Astrocyte (in vitro differentiated cells and primary cell): ENCODE results near the gene PLXND1. TPM values are rescaled to one million over a fixed set of nuclear protein-coding genes. Genes with fewer than 3 reads are reported as not detected.
"Not testable (repeated sequence)": the region's sequence is repeated elsewhere in the genome, so short reads cannot be mapped to it uniquely, and the experiment has no call there.

Source experiments
- DNase-seq: peaks from one replicate; pipeline ENCODE4 v3.0.0-alpha.2; 2010; ENCODE audit warnings: low read depth
- FAIRE-seq: peaks from 2 replicates; lab custom pipeline; 2011; peaks lifted over from hg19 to GRCh38; lab: Jason Lieb, UNC
- H2AFZ ChIP-seq: 2 replicates; pipeline ENCODE4 v1.6.0; 2012; ENCODE audit warnings: low read depth, low read length, inconsistent platforms
- H3K27ac ChIP-seq: 2 replicates; pipeline ENCODE4 v1.5.1; 2011; ENCODE audit warnings: low read depth, low read length, inconsistent platforms
- H3K27me3 ChIP-seq: 2 replicates; pipeline ENCODE4 v1.6.0; 2011; ENCODE audit warnings: low read length, inconsistent platforms; ENCODE audit not compliant: insufficient read depth
- H3K36me3 ChIP-seq: 2 replicates; pipeline ENCODE4 v1.5.1; 2011; ENCODE audit warnings: low read length, inconsistent platforms; ENCODE audit not compliant: insufficient read depth
- H3K4me1 ChIP-seq: 2 replicates; pipeline ENCODE4 v1.5.1; 2011; ENCODE audit warnings: low read length, inconsistent platforms; ENCODE audit not compliant: insufficient read depth
- H3K4me2 ChIP-seq: 2 replicates; pipeline ENCODE4 v1.6.0; 2012; ENCODE audit warnings: low read length, inconsistent platforms
- H3K4me3 ChIP-seq: 2 replicates; pipeline ENCODE4 v1.5.1; 2011; ENCODE audit warnings: low read depth, mild to moderate bottlenecking, low read length, inconsistent platforms; ENCODE audit not compliant: insufficient read depth
- H3K79me2 ChIP-seq: 2 replicates; pipeline ENCODE4 v1.6.0; 2012; ENCODE audit warnings: mild to moderate bottlenecking, low read length, inconsistent platforms; ENCODE audit not compliant: insufficient read depth
- H3K9ac ChIP-seq: 2 replicates; pipeline ENCODE4 v1.6.0; 2012; ENCODE audit warnings: mild to moderate bottlenecking, low read length, inconsistent platforms
- H3K9me3 ChIP-seq: 2 replicates; pipeline ENCODE4 v1.5.1; 2012; ENCODE audit warnings: low read depth, mild to moderate bottlenecking, low read length, inconsistent platforms; ENCODE audit not compliant: insufficient read depth
- H4K20me1 ChIP-seq: 2 replicates; pipeline ENCODE4 v1.6.0; 2012; ENCODE audit warnings: low read length, inconsistent platforms; ENCODE audit not compliant: insufficient read depth
- H3K27ac Mint-ChIP-seq: one replicate; pipeline ENCODE4 v1.8.0; 2021; ENCODE audit warnings: mild to moderate bottlenecking, mixed read lengths; ENCODE audit not compliant: unreplicated experiment
- H3K27me3 Mint-ChIP-seq: one replicate; pipeline ENCODE4 v1.8.0; 2021; ENCODE audit warnings: low read depth, mixed read lengths; ENCODE audit not compliant: unreplicated experiment
- H3K36me3 Mint-ChIP-seq: one replicate; pipeline ENCODE4 v1.8.0; 2021; ENCODE audit warnings: low read depth, mixed read lengths; ENCODE audit not compliant: unreplicated experiment
- H3K4me1 Mint-ChIP-seq: one replicate; pipeline ENCODE4 v1.8.0; 2021; ENCODE audit warnings: low read depth, mixed read lengths; ENCODE audit not compliant: unreplicated experiment
- H3K4me3 Mint-ChIP-seq: one replicate; pipeline ENCODE4 v1.8.0; 2021; ENCODE audit warnings: mild to moderate bottlenecking, moderate library complexity, mixed read lengths; ENCODE audit not compliant: unreplicated experiment
- H3K9me3 Mint-ChIP-seq: one replicate; pipeline ENCODE4 v1.8.0; 2021; ENCODE audit warnings: mild to moderate bottlenecking, mixed read lengths; ENCODE audit not compliant: unreplicated experiment
- CTCF ChIP-seq: IDR thresholded peaks from 2 replicates; pipeline ENCODE4 v1.5.1; 2011; ENCODE audit warnings: low read depth, mild to moderate bottlenecking, inconsistent platforms, low read length, moderate library complexity; ENCODE audit not compliant: insufficient read depth
- EZH2 ChIP-seq: IDR thresholded peaks from 2 replicates; pipeline ENCODE4 v1.6.1; 2012; ENCODE audit warnings: mild to moderate bottlenecking, low read length, inconsistent platforms; ENCODE audit not compliant: insufficient read depth
- total RNA-seq: library from RNA; stranded (reverse); gene quantifications from 2 replicates; pipeline ENCODE4 v1.2.1, GENCODE V29; 2021

The PLXND1 gene
- total RNA-seq, 1 donor from 2014 or later: 184 TPM

- no peak for FAIRE-seq
- H3K27ac Mint-ChIP-seq: no peak overlapping the region
Observed at GRCh38 chr3:129517516-129517915, 89.0 kb downstream of the PLXND1 start.

GRCh38 chr3:129515821-129516432, 90.5 kb downstream of the PLXND1 start:
- not testable (repeated sequence) for H3K4me1 Mint-ChIP-seq, H3K4me2 ChIP-seq, H3K9me3 ChIP-seq, H3K4me1 ChIP-seq, H3K27ac ChIP-seq, H3K79me2 ChIP-seq, FAIRE-seq, H3K36me3 ChIP-seq, H3K27me3 Mint-ChIP-seq, H3K4me3 ChIP-seq, H4K20me1 ChIP-seq, H3K27ac Mint-ChIP-seq, H3K4me3 Mint-ChIP-seq, H3K27me3 ChIP-seq, H3K9ac ChIP-seq, H3K9me3 Mint-ChIP-seq, H2AFZ ChIP-seq, DNase-seq
- H3K36me3 Mint-ChIP-seq: peaks cover 25% of the 10 kb centered on the region

More at GRCh38 chr3:129517516-129517915, 89.0 kb downstream of the PLXND1 start:
- TF ChIP-seq CTCF: no peak
- no peak for TF ChIP-seq EZH2
- no peaks in the 10 kb centered on the region for H3K4me1 ChIP-seq
- Mint-ChIP-seq H3K9me3 (peaks cover 2% of the 10 kb centered on the region), H3K4me1 (no peaks in the 10 kb centered on the region), H3K36me3 (peaks cover 14% of the 10 kb centered on the region), H3K27me3 (peaks cover 14% of the 10 kb centered on the region), H3K4me3 (no peak overlapping the region)
- H3K79me2 ChIP-seq: no peaks in the 10 kb centered on the region
- no peaks in the 10 kb centered on the region for H3K9me3 ChIP-seq
- no peak overlapping the region for H3K4me2 ChIP-seq
- H2AFZ ChIP-seq: no peak overlapping the region
- DNase-seq: no peak
- H3K27ac ChIP-seq: no peak overlapping the region
- H3K9ac ChIP-seq: no peak overlapping the region
- no peaks in the 10 kb centered on the region for H3K36me3 ChIP-seq
- no peaks in the 10 kb centered on the region for H4K20me1 ChIP-seq
- H3K27me3 ChIP-seq: no peaks in the 10 kb centered on the region
- H3K4me3 ChIP-seq: no peak overlapping the region

- not testable (repeated sequence) for H3K27me3 Mint-ChIP-seq, H3K4me3 Mint-ChIP-seq, H3K27me3 ChIP-seq, H3K4me3 ChIP-seq, H3K4me2 ChIP-seq, H3K9ac ChIP-seq, H3K79me2 ChIP-seq, H3K36me3 ChIP-seq, H3K9me3 ChIP-seq, H4K20me1 ChIP-seq, H3K9me3 Mint-ChIP-seq, FAIRE-seq, H3K27ac ChIP-seq, H3K27ac Mint-ChIP-seq, H3K4me1 ChIP-seq, H3K4me1 Mint-ChIP-seq, H2AFZ ChIP-seq, DNase-seq
- peaks cover 30% of the 10 kb centered on the region for H3K36me3 Mint-ChIP-seq
Observed at GRCh38 chr3:129515108-129515820, 91.2 kb downstream of the PLXND1 start.
